ENCODE data around the gene PSMD9.

The PSMD9 gene

DNA sequence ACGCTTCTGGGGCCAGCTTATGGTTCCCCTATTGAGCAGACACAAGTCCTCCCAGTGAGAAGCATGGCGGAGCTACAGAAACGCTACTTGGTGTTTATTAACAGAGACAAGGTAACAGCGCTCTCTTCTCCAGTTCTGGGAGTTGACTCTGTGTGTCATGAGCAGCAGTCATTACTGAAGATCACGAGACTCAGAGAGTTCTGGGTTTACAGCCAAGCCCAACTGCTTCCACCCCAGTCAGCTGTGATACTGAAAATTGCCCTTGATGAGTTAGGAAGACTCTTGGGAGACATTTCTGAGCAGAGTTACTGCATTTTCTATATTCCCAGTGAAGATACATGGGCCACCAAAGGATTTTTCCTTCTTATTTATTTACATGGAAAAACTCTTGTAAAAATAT is 78.4 kb downstream of the PSMD9 start:
- TF ChIP-seq NFIC (IDR thresholded peaks at IDR 0.05) (no peak), FOXM1 (IDR thresholded peaks at IDR 0.05; ENCODE audit: borderline replicate concordance, low read depth) (no peak), YY1 (IDR thresholded peaks at IDR 0.05; ENCODE audit: low read depth) (no peak), TAF1 (IDR thresholded peaks at IDR 0.05; ENCODE audit: low read depth) (no peak)
- TF ChIP-seq, protein P1, sequence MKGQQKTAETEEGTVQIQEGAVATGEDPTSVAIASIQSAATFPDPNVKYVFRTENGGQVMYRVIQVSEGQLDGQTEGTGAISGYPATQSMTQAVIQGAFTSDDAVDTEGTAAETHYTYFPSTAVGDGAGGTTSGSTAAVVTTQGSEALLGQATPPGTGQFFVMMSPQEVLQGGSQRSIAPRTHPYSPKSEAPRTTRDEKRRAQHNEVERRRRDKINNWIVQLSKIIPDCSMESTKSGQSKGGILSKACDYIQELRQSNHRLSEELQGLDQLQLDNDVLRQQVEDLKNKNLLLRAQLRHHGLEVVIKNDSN (IDR thresholded peaks at IDR 0.05) = no peak
- TF ChIP-seq, protein P2, sequence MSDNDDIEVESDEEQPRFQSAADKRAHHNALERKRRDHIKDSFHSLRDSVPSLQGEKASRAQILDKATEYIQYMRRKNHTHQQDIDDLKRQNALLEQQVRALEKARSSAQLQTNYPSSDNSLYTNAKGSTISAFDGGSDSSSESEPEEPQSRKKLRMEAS (IDR thresholded peaks at IDR 0.05) = no peak
